Measurements from ENCODE around the gene ELAVL4.

ELAVL4 gene

DNA sequence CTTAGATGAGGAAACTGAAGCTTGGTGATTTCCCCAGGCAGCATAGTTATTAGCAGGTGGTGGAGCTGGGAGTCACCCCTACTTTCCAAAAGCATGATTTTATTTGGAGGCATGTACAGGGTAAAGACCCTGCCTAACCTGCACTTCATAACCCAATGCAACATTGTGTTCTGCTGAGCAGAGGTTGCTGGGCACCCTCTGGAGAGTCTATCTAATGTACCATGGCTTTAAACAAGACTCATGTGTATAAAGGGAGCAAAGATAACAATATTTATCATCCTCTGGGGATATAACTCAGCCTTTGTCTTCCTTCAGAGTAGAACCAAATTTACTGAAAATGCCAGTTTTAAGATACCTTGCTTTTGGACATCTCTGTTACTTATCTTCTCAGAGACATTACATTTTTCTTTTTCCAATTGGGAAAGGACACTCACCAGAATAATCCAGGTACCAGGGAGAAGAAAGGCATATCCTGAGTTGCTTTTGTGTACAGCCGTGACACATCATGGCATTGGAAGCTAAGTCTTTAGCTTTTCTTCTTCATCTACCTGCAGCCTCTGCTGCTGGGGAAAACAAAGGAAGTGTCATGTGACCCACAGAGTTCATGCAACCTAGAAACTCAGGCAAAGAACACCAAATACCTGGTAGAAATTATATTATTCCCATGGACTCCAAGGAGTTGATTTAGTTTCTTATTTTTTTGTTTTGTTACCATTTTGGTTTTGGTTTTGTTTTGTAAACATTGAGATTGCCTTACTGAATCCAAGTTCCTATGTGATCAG, 39.6 kb downstream of the ELAVL4 start:
- TF ChIP-seq, protein P1, sequence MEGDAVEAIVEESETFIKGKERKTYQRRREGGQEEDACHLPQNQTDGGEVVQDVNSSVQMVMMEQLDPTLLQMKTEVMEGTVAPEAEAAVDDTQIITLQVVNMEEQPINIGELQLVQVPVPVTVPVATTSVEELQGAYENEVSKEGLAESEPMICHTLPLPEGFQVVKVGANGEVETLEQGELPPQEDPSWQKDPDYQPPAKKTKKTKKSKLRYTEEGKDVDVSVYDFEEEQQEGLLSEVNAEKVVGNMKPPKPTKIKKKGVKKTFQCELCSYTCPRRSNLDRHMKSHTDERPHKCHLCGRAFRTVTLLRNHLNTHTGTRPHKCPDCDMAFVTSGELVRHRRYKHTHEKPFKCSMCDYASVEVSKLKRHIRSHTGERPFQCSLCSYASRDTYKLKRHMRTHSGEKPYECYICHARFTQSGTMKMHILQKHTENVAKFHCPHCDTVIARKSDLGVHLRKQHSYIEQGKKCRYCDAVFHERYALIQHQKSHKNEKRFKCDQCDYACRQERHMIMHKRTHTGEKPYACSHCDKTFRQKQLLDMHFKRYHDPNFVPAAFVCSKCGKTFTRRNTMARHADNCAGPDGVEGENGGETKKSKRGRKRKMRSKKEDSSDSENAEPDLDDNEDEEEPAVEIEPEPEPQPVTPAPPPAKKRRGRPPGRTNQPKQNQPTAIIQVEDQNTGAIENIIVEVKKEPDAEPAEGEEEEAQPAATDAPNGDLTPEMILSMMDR (IDR thresholded peaks at IDR 0.05; ENCODE audit: control insufficient read depth, insufficient read depth, low read depth, low read length, missing control alignments): no peak
- no peak for DNase-seq (ENCODE audit: low read depth)
- H3K4me3 ChIP-seq (ENCODE audit: control insufficient read depth, low read depth, low read length): no peak overlapping the region

DNA sequence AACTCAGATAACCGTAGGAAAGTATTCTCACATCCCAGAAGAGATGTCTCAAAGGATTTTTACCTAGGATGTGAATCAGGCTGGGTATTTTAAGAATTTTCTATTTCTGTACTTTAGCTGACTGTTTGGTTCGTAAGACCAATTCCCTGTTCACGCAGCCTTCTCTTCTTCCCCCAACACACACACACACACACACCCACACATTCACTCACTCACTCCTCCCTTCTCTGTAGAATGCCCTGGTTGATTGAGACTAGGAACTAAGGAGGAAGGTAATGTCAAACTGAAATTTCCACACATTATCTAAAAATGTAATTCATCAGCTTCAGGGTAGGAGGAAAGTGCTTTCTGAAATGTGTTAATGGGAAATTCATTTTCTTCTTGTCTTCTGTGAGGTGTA, 43.5 kb downstream of the ELAVL4 start:
- TF ChIP-seq, protein P1 (IDR thresholded peaks at IDR 0.05; ENCODE audit: control insufficient read depth, insufficient read depth, low read depth, low read length, missing control alignments): no peak
- H3K4me3 ChIP-seq (ENCODE audit: control insufficient read depth, low read depth, low read length): no peak overlapping the region

DNA sequence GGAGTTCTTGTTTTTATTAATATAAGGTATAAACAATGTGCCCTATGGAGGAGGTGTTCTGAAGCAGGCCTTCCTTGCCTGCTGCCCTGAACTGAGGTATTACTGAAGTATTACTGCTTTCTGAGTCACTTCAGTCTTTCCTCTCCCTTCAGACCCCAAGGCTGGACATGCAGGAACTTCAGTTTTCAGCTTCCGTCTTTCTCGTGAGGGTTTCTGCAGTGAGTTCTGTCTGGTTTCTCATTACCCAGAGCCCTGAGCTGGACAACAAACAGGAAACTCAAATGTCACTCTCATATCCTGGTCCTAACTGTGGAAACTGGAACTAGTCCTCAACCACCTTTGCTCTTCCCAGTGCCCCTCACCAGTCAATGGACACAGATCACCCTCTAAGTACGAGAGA, 46.8 kb downstream of the ELAVL4 start:
- DNase-seq (ENCODE audit: low read depth): no peak
- H3K4me3 ChIP-seq (ENCODE audit: control insufficient read depth, low read depth, low read length): no peak overlapping the region
- TF ChIP-seq, protein P1 (IDR thresholded peaks at IDR 0.05; ENCODE audit: control insufficient read depth, insufficient read depth, low read depth, low read length, missing control alignments): no peak

More for the DNA sequence above, 43.5 kb downstream of the ELAVL4 start:
- no peak for DNase-seq (ENCODE audit: low read depth)

DNA sequence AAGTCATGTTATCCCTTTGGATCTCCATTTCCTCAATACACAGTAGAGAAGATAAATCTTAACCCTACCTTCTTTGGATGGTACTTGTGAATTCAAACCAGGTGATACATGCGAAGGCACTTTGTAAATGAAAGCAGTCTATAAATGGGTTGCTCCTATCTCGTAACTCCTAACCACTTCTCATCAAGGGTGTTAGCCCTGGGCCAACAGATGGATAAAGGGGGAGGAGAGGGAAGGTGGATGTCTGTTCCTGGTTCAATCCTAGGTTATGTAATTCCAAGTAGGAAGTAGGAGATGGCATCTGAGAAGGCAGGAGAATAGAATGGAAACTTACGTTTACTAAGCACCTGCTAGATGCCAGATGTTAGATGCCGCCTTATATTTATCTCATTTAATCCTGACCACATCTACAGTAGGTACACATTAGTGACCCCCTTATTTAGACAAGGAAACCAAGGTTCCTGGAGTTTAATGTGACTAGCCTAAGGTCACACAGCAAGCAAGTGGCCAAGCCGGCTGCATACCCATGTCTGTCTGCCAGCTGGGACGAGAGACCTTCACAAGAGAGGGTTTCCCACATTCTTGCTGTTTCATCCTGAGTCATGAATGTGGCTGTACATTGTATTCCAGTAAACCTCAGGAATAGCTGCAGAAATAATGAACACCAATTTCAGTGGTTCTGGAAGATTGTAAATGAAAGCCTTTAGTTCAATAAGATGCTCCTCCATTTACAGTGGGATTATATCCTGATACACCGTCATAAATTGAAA, 47.7 kb downstream of the ELAVL4 start:
- no peak overlapping the region for H3K4me3 ChIP-seq (ENCODE audit: control insufficient read depth, low read depth, low read length)
- no peak for DNase-seq (ENCODE audit: low read depth)
- TF ChIP-seq, protein P1 (IDR thresholded peaks at IDR 0.05; ENCODE audit: control insufficient read depth, insufficient read depth, low read depth, low read length, missing control alignments): no peak

DNA sequence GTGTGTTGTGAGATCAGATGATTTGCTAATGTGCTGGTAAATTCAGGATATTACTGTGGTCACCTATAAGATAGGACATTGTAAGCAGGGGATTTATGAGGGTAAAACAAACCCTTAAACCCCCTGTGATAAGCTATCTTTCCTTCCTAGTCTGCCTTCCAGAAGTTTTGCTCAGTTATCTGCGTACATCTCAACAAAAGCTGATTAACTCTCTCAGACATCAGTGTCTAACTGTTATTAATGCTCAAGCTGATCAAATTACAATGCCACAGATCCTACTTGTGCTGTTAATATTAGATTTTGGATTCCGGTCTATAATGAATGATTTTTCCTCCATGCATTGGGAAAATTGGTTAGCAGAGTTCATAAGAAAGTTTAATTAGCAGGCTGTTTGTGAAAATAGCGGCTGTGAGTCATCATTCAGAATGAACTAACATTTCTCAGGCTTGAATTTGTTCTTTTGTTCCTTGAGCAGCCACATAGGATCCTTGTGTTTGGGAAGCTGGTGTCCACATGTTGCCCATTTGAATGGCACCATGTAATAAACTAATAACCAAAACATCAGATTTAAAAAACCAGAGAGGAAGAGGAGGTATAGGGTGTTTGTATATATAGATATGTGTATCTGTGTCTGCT, 48.7 kb downstream of the ELAVL4 start:
- TF ChIP-seq, protein P1 (IDR thresholded peaks at IDR 0.05; ENCODE audit: control insufficient read depth, insufficient read depth, low read depth, low read length, missing control alignments): no peak
- no peak overlapping the region for H3K4me3 ChIP-seq (ENCODE audit: control insufficient read depth, low read depth, low read length)
- DNase-seq (ENCODE audit: low read depth): no peak

DNA sequence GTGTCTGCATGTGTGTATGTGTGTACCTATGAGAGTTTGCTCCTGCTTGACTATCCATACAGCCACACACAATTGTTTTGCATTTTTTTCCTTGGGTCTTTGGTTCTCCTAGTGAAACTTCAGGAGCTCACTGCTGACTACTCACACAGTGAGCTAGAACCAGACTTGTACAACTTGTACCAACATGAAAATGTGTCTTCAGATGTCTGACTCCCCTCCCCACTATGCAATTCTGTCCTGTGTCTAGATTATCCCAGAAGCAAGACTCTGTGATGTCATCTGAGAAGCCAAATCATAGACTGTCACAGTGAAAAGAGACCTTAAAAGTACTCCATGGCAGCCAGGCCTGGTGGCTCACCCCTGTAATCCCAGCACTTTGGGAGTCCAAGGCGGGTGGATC, 49.7 kb downstream of the ELAVL4 start:
- no peak overlapping the region for H3K4me3 ChIP-seq (ENCODE audit: control insufficient read depth, low read depth, low read length)
- TF ChIP-seq, protein P1 (IDR thresholded peaks at IDR 0.05; ENCODE audit: control insufficient read depth, insufficient read depth, low read depth, low read length, missing control alignments): no peak
- no peak for DNase-seq (ENCODE audit: low read depth)

Data from AG09309 (cell line).